ENCODE results near the gene THBD.

Gene THBD

GRCh38 chr20:23084845-23085365 lies 35.4 kb upstream of the THBD start:
- DNase-seq (ENCODE audit: low read depth) = no peak

GRCh38 chr20:23084282-23084844 lies 34.9 kb upstream of the THBD start:
- no peak for DNase-seq (ENCODE audit: low read depth)

- DNase-seq (ENCODE audit: low read depth) = no peak
Observed at GRCh38 chr20:23083553-23084220, 34.2 kb upstream of the THBD start.

GRCh38 chr20:23082846-23083552 lies 33.5 kb upstream of the THBD start:
- DNase-seq (ENCODE audit: low read depth) = no peak

GRCh38 chr20:23081263-23081819 lies 31.9 kb upstream of the THBD start:
- DNase-seq (ENCODE audit: low read depth) = no peak

- DNase-seq (ENCODE audit: low read depth) = no peak
Observed at GRCh38 chr20:23080521-23080920, 31.0 kb upstream of the THBD start.

GRCh38 chr20:23079926-23080325 lies 30.5 kb upstream of the THBD start:
- no peak for DNase-seq (ENCODE audit: low read depth)

GRCh38 chr20:23079016-23079351 lies 29.5 kb upstream of the THBD start:
- no peak for DNase-seq (ENCODE audit: low read depth)

GRCh38 chr20:23078351-23079015 lies 29.0 kb upstream of the THBD start:
- DNase-seq (ENCODE audit: low read depth) = no peak

GRCh38 chr20:23077277-23077676 lies 27.8 kb upstream of the THBD start:
- no peak for DNase-seq (ENCODE audit: low read depth)

- DNase-seq (ENCODE audit: low read depth) = no peak
Observed at GRCh38 chr20:23074052-23074451, 24.6 kb upstream of the THBD start.

GRCh38 chr20:23072892-23073586 lies 23.6 kb upstream of the THBD start:
- DNase-seq (ENCODE audit: low read depth) = no peak

GRCh38 chr20:23071996-23072395 lies 22.5 kb upstream of the THBD start:
- no peak for DNase-seq (ENCODE audit: low read depth)

GRCh38 chr20:23071398-23071797 lies 21.9 kb upstream of the THBD start:
- DNase-seq (ENCODE audit: low read depth) = no peak

GRCh38 chr20:23069108-23069507 lies 19.6 kb upstream of the THBD start:
- no peak for DNase-seq (ENCODE audit: low read depth)

- DNase-seq (ENCODE audit: low read depth) = no peak
Observed at GRCh38 chr20:23068283-23068682, 18.8 kb upstream of the THBD start.

- no peak for DNase-seq (ENCODE audit: low read depth)
Observed at GRCh38 chr20:23066772-23067171, 17.3 kb upstream of the THBD start.

GRCh38 chr20:23065266-23066201 lies 16.1 kb upstream of the THBD start:
- no peak for DNase-seq (ENCODE audit: low read depth)

GRCh38 chr20:23063581-23063980 lies 14.1 kb upstream of the THBD start:
- DNase-seq (ENCODE audit: low read depth) = no peak

- DNase-seq (ENCODE audit: low read depth) = no peak
Observed at GRCh38 chr20:23063168-23063567, 13.7 kb upstream of the THBD start.

GRCh38 chr20:23062632-23063031 lies 13.2 kb upstream of the THBD start:
- no peak for DNase-seq (ENCODE audit: low read depth)

Measured in T-helper 22 cell (primary cell).